Middle frontal gyrus (tissue), 1 donor: Measurements from ENCODE around the gene GOLGA2.

Experiments
- DNase-seq: peaks from one replicate; pipeline ENCODE4 v3.0.0-alpha.2; 2015; ENCODE audit warnings: low spot score; ENCODE audit errors: extremely low spot score

The GOLGA2 gene

DNA sequence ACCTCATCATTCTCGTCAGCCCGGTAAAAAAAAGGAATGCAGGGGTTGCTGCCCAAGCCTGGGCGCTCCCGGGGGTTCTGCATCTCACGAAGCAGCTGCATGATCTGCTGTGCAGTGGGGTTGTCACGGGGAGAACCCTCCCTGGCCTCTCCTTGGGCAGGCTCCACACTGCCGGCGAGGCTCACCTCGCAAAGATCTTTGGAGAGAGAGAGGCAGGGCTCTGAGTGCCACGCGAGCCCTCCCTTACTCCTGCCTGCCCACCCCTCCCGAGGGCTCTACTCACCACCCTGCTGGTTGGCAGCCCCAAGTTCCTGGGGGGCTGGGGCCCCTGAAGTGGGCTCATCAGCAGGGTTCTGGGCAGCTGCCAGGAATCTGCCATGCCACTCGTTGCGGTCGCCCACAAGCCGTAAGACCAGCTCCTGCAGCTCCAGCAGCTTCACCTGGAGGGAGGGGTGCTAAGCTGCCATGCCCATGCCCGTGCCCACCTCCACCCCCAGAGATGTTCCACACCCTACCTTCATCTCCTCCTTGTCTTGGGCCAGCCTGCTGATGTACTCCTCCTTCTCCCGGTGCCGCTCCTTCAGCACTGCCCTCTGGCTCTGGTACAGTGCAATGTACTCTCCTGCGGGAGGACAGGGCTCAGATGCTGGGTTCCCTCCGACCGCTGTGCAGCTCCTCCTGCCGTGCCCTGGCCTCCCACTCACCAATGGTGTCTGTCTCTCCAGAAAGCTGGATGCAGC is 18.6 kb downstream of the GOLGA2 start:
- no peak for DNase-seq

DNA sequence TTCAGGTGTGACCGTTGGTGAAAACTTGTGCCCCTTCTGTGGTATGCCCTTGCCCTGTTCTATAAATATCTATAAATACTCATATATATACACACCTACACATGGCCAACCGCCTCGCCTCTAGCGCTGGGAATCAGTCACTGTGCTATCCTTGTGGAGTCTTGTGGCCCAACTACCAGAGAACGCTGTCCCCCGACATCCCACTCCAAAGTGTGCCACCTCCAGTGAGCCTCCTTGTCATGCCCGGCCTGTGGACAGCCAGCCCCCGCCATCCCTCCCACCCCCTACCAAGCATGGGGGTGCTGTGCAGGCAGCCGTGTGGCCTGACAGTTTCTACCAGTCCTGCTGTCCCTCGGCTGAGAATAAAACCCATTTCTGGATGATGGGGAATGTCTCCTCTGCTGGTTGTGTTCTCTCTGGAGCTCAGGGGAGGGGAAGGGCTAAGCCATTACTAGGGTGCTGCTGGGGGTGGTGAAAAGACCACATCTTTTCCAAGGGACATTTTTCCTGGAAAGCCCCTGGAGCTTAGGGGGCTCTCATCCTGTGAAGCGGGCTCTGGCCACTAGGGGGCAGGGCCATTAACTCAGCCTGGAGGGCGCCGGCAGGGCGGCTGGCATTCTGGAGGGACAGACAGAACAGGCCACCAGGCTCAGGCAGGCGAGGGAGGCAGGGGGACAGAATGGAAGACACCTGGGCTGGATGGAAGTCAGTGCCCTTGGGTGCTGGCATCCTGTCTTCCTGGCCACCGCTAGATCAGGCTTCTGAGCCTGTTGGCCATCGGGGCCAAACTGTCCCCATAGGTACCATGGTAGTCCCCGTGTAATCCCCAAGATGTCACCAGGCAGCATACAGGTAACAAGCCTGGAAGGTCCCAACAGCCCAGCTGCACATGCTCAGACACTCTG is 20.7 kb downstream of the GOLGA2 start:
- DNase-seq: no peak

DNA sequence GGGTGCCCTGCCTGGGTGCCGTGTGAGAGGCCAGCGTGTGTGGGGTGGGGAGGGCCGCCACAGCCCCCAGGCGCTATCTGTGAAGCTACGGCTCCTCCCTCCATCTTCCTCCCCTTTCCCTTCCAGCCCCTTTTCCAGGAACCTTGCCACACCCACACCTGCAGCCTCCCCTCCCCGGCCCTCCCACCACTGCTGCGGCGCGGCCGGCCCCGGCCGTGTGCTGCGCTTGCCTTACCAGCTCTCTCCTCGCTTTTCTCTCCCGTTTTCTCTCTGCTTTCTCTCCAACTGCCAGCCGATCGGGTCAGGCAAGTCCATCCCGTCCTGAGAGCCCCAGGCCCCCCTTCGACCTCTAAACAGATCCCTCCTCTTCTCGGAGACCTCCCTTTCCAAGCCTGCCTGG is 21.4 kb downstream of the GOLGA2 start:
- DNase-seq: no peak

DNA sequence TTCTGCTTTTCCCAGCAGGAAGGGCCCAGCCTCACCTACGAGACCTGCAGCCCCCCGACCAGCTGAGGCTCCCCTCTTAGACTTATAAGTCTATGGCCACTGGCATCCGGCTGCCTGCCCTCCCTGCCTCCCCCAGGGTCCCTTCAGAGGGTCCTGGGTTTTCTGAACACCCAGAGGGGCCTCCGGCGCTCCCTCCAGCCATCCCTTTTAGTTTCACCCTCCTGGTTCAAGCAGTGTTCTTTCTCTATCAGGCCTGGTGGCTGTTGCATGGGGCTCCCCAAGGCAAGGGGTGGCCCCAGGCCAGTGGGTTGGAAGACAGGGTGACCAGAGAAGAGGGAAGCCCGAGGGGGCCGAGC is 21.8 kb downstream of the GOLGA2 start:
- no peak for DNase-seq

DNA sequence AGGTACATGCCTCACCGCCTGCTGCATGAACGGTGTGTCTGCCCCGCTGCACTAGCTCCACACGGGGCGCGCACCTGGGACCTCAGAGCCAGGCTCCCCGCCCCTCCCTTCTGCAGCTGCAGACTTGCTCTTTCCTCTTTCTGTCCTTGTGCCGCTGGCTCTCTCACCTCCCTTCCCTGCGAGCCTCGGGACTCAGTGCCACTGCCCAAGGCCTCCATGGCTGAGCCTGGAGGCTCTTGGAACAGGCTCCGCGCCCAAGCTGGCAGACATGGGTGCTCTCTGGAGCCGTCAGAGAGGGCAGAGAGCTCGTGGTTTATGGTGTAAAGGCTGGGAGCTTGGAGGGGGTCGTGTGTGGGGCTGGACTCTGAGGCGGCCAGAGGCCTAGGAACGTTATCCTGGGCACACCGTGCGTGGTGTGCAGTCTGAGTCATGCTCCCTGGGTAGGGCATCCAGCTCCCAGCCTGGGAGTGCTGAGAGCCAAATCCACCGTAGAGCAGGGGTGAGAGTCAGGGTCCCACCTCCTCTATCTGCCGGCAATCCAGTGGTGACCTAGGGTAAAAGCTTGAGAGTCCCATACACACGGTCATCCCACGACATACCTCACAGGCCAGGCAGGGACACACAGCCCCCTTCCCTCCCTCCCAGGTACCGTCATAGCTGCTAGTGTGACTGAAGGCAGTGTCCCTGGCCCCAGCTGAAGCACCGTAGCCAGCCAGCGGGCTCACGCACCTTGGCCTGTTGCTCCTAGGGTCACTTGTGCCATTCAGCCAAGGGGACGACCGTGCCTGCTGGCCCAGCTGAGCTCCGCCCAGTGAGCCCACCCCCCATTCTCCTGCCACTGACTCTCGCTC is 22.4 kb downstream of the GOLGA2 start:
- no peak for DNase-seq

DNA sequence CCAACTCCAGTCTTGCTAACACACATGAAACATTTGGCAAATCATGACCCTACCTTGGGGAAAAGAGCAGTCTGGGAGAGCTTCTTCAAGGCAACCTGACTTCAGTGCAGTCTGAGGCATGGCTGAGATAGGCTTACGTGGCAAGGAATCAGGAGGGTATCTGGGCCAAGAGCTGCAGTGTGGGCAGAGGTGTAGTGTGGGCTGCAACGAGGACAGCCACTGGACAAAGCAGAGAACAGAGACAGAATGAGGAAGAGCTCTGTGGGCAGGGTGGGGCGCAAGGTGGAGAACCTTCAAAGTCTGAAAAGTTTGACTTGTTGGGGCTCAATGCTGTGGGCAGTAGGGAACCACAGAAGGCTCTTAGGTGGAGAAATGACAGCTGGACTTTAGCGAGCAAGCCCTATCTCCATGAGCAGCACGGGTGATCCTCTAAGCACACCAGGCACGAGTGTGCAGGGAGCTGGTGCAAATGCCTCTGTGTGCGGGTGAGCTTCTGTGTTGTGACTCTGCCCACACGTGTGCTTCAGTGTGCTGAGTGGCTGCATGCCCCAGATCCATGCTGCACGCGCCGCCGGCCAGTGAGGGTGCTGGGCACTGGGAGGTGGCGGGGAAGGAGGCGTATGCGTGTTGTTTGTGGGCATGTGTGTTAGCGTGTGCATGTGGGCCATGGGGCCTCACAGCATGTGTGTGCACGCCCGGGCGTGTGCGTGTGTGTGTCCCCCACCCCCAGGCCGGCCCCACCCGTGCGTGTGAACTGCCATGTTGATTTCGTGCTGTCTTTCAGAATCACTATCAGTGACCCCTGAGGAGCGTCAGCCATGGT is 23.3 kb downstream of the GOLGA2 start:
- DNase-seq: no peak

DNA sequence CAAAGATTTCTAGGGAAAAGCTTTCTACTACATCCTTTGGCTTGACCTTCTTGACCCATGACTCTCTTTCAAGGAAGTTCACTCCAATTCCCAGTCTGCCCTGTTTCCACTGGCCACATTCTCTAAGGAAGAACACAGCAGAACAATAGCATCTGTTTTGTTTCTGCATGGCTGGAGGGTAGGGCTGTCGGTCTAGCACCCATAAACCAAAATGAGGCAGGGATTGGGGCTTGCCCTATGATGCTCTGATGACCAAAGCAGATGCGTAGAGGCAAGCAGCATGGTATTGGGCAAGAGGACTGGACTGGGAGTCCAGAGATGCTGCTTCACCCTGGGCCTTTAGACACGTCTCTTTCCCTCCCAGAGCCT is 24.1 kb downstream of the GOLGA2 start:
- no peak for DNase-seq

DNA sequence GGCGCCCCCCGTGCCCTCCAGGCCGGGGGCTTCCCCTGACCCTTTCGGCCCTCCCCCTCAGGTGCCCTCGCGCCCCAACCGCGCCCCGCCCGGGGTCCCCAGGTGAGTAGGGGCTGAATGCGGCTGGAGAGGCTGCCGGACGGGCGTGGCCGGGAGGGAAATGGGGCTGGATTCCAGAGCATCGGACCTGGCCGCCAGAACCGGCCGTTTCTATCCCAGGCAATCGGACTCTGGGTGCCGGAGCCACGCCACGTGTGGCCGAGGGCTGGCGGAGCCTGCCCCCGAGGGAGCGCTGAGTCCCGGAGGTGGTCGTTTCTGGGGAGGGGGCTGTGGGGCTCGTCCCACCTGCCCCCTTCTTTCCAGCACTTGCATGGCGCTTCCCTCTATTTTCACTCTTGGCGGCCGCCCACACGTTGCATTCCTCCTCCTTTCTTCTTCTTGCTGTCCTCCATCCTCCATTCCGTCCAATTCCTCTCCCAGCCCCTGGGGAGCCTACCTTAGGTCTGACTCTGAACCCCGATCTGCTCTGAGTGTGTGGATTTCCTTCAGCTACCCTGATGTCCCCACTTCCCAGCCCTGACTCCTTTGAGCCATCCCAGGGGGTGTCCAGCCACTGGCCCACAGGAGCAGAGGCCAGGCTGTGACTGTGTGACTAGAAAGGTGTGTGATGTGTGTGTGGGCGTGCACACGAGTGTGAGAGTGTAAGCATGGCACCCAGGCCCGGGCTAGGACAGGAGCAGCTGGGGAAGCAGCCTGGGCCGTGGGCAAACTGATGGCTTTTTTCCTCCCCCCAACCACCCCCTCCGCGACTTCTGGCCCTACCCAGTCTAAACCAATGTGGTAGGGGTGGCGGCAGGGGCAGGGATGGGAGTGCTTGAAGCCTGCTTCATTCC is 24.7 kb downstream of the GOLGA2 start:
- no peak for DNase-seq

DNA sequence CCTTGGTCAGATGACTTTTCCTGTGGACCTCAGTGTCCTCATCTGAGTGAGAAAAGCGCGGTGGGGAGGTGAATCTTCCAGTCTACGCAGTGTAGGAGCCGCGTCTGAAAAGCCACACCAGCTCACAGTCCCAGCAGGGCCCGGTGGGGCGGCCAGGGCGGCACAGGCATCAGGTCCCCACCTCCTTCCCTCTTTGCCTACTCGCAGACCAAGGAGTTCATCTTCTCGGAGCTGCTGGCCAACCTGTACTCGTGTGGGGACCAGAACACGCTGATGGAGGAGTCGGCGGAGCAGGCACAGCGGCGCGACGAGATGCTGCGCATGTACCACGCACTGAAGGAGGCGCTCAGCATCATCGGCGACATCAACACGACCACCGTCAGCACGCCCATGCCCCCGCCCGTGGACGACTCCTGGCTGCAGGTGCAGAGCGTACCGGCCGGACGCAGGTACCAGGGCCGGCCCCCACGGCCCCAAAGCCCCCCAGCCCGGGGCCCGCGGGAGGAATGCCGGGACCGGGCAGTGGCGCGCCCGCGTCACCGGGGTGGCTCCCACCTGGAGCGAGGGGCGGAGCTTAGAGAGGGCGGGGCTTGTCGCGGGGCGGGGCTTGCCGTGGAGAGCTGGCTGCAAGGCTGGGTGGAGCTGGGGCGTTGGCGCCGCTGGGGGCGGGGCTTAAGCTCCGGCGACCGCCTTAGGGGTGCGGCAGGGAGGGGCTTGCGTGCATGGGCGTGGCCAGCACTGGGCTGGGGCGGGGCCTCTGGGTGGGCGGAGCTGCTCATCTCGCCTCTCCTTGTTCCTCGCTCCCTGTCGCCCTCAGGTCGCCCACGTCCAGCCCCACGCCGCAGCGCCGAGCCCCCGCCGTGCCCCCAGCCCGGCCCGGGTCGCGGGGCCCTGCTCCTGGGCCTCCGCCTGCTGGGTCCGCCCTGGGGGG is 25.6 kb downstream of the GOLGA2 start:
- no peak for DNase-seq

DNA sequence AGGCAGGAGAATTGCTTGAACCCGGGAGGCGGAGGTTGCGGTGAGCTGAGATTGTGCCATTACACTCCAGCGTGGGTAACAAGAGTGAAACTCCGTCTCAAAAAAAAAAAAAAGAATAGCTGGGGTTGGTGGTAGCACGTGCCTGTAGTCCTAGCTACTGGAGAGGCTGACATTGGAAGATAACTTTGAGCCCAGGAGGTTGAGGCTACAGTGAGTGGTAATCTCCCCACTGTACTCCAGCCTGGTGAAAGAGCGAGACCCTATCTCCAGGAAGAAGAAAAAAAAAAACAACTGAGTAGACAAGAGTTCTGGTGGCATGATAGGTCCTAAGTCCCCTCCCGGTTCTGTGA is 26.3 kb downstream of the GOLGA2 start:
- no peak for DNase-seq

DNA sequence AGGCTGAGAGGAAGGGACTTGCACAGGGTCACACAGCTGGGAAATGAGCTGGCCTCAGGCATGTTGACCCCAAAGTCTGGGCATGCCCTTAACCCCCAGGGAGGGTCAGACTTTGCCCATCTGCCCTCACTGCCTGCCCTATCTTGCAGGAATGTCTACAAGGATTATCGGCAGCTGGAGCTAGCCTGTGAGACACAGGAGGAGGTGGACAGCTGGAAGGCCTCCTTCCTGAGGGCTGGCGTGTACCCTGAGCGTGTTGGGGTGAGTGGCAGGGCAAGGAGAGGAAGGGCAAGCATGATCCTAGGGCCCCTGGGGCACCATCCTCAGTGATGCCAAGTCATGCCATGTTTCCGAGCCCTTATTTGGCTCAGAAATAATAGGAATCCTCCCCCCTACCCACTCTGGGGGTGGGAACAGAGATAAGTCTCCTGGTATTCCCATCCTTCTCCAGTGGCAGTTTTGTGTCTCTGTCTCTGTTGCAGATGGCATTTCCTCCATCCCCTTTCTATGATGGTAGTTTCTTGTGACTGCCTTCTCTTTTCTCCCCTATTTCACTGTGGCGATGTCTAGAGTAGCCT is 28.5 kb downstream of the GOLGA2 start:
- no peak for DNase-seq

DNA sequence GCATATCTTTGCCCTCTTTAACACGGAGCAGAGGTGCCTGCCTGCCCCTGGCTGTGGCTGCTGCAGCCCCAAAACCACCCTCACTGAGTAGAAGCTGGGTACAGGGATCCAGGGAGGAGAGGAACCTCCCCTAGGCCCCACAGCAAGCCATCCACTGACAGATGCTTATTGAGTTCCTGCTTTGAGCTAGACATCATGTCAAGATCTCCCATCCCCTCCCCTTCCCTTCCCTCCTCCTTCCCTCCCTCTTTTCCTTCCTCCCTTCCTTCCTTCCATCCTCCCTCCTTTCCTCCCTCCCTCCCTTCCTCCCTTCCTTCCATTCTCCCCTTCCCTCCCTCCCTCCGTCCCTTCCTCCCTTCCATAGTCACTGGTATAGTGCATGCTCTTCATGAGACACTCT is 29.3 kb downstream of the GOLGA2 start:
- no peak for DNase-seq

DNA sequence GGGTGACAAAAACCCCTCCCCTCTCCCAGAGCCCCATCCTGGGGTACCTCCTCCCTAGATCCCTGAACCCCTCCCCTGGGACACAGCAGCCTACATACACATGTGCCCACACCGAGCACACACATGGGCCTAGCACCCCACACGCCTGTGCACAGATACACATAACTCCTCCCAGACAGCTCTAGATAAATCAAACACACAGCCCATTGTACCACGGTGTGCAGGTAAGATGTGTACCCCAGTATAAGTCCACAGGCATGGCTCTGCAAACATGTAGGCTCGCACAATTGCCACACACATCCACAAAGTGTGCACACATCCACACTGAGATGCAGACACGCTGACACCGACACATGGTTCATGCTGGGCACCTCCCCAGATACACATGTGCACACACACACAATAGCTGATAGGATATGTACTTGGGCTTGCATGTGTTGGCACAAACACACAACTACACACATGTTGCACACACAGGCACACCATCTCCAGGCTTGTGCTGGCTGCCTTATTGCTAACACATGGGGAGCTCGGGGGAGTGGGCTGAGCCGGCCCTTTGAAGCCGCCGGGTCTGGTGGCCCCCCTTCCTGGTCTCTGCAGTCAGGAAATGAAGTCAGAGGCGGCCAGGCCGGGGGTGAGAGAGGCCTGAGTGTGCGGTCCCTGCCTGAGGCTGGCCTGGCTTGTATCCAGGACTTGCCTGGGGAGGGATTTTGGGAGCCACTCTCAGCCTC is 30.2 kb downstream of the GOLGA2 start:
- DNase-seq: no peak

DNA sequence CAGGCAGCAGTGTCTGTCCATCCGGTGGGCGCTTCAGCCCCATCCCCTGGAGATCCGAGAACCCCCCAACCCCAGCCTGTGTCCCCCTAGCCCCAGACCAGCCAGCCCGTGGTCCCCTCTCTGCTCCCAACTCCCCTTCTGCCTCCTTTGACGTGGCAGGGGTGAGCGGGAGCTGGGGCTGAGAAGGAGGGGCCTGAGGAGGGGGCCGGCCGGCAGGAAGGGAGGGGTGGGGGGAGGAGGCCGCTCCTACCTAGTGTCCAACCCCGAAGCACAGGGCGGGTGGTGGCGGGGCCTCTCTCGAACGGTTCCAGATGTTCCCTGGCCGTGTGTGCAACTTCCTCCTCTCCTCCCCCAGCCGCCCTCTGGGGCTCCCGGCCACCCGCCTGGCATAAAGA is 31.0 kb downstream of the GOLGA2 start:
- no peak for DNase-seq

DNA sequence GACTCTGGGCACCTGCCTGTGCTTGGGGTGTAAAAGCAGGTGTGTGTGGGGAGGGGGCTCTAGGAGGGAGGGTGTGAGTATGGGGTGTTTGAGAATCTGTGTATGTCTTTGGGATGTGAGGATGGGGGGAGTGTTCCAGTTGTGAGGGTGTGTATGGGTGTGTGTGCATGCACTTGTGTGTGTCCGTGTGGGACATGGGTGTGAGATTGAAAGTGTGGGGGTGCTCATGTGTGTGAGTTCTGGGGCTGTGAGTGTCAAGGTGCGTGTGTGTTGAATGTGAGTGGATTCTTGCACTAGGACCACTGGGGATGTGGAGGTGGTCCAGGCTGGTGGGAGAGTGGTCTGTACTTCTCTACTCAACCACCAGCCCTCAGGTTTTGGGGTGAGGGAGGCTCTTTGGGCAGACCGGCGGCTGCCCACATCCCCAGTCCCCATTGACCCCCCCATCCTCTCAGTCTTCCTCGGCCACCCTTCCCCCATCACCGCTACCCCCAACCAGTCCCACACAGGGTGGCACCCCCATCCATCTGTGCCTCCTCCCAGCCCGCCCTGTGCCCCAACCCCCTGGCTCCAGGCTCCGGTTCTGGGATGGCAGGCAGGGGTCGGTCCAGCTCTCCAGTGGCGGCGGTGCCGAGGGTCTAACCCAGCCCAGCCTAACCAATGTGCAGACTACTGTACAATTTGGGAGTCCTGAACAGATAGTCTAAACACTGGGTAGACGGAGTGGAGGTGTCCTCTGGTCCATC is 31.5 kb downstream of the GOLGA2 start:
- no peak for DNase-seq

DNA sequence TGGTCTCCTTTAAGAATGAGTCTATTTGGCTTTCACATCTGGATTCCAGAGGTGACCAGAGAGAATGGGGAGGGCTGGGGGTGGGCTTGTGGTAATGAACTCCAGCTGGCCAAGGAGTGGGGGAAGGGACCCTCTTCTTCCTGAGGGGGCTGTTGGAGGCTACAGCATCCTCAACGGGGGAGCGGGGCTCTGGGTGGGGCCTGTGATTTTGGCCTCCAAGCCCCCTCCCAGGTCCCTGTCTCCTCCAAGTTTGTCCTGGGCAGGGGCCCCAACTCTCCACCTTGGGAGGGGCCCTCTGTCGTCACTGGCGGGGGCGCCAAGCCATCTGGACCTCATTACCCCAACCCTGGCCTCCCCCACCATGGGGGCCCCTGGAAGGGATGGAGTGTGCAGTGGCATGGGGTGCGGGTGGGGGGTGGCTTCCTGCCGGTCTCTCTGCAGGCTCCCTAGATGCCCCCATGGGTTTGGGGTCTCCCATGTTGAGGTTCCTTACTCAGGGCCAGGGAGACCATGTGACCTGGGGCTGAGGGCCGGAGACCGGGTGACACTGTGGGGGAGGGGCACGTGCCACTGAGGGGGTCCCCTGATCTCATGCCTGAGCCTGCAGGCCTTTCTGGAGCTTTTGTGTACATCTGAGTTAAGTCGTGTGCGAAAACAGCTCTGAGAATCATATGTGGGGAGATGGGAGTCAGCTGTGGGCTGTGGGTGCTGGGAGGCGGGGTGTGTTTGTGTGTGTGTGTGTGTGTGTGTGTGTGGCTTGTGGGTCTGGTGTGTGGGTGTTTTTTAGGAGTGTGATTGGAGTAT is 32.4 kb downstream of the GOLGA2 start:
- DNase-seq: no peak

DNA sequence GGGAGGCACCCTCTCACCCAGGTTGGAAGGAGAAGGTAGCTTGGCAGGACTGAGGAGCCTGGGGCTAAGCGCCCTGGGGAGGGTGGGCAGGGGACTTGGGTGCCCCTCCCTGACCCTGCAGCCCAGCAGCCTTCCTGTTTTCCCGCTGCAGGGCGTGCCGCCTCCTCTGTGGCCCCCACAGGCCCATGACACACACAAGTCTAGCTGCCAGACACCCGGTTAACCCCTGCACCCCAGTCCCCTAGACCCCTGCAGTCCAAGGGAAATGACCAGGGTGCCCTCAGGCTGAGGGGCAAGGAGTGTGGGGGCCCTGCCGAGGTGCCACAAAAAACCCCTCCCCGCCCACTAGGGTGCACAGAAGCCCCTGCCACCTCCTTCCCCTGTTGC is 33.0 kb downstream of the GOLGA2 start:
- DNase-seq: no peak
